ENCODE data around the gene C1GALT1. TPM values are rescaled to one million over a fixed set of nuclear protein-coding genes. Genes with fewer than 3 reads are reported as not detected.

C1GALT1 gene
- total RNA-seq, 1 experiment from 2014 or later, result 81.5 TPM

- Histone ChIP-seq H3K27me3 (ENCODE audit: insufficient read depth, low read length) (no peaks in the 10 kb centered on the region), H3K4me1 (ENCODE audit: insufficient read depth, low read length) (no peaks in the 10 kb centered on the region; the same call in 1 of the 2 replicates), H3K9ac (ENCODE audit: extremely low read depth, insufficient read length, low read length) (no peak overlapping the region), H3K4ac (ENCODE audit: low read depth, low read length) (no peak overlapping the region), H3K79me1 (ENCODE audit: insufficient read depth, low read depth, low read length, poor library complexity, severe bottlenecking) (no peaks in the 10 kb centered on the region), H2BK12ac (ENCODE audit: insufficient read length, low read depth, low read length) (no peak overlapping the region), H2BK120ac (ENCODE audit: low read depth, low read length, poor library complexity, severe bottlenecking) (no peak overlapping the region), H3K9me3 (ENCODE audit: control insufficient read depth, low read depth, low read length) (no peaks in the 10 kb centered on the region), H3K14ac (ENCODE audit: insufficient read depth, low read length) (no peak overlapping the region), H3K27ac (ENCODE audit: insufficient read length, low read depth, low read length) (no peak overlapping the region), H3K79me2 (ENCODE audit: insufficient read depth, low read length) (no peaks in the 10 kb centered on the region), H4K5ac (ENCODE audit: insufficient read length, low read depth, low read length) (no peak overlapping the region), H2BK20ac (ENCODE audit: low read depth, low read length, poor library complexity, severe bottlenecking) (no peak overlapping the region), H3K4me2 (ENCODE audit: insufficient read depth, insufficient read length, low read length) (no peak overlapping the region), H4K8ac (replicated peaks; ENCODE audit: insufficient read length, low read depth, low read length) (no peak overlapping the region), H4K91ac (ENCODE audit: insufficient read length, low read depth, low read length) (no peak overlapping the region), H3K56ac (ENCODE audit: insufficient read length, low read depth, low read length) (no peak overlapping the region), H4K20me1 (ENCODE audit: control insufficient read depth, insufficient read depth, insufficient read length) (no peaks in the 10 kb centered on the region), H3T11ph (ENCODE audit: low read length) (no peak overlapping the region), H2AFZ (ENCODE audit: low read length) (no peak overlapping the region), H2BK5ac (ENCODE audit: insufficient read length, low read length) (no peak overlapping the region), H3K18ac (ENCODE audit: insufficient read length, low read depth, low read length) (no peak overlapping the region), H3K23me2 (ENCODE audit: insufficient read length, low read depth, low read length, poor library complexity, severe bottlenecking) (no peaks in the 10 kb centered on the region), H2AK5ac (ENCODE audit: insufficient read length, low read length) (no peak overlapping the region), H3K23ac (ENCODE audit: insufficient read length, low read depth, low read length) (no peak overlapping the region), H2BK15ac (ENCODE audit: low read depth, low read length) (no peak overlapping the region)
- DNase-seq, result no peak
- no CpG with 5 or more reads among the region's 5 CpGs for whole genome bisulfite sequencing (ENCODE audit: extremely low coverage, insufficient read length, low lambda C conversion rate)
- Mint-ChIP-seq H3K4me3 (no peak overlapping the region), H3K27ac (no peak overlapping the region), H3K4me1 (peaks cover 8 to 21% of the 10 kb centered on the region in 2 experiments; a peak in 3 of 4 replicates), H3K27me3 (ENCODE audit: low read depth) (no peaks in the 10 kb centered on the region), H3K36me3 (ENCODE audit: insufficient read depth in 1 of 3, low read depth in 3 of 3) (peaks cover 0 to 2% (median 0%) of the 10 kb centered on the region in 3 experiments; a peak in 3 of 7 replicates), H3K9me3 (peaks cover 0 to 2% of the 10 kb centered on the region in 2 experiments; a peak in 2 of 5 replicates)
- no peak for TF ChIP-seq CTCF (conservative IDR thresholded peaks at IDR 0.05)
These were observed 110.3 kb downstream of the C1GALT1 start for GRCh38 chr7:7292608-7293007.
